ENCODE results near the gene CR2. TPM values are rescaled to one million over a fixed set of nuclear protein-coding genes. Genes with fewer than 3 reads are reported as not detected.

CR2 gene
- total RNA-seq, 1 experiment from 2014 or later: 1.8 TPM

GRCh38 chr1:207510444-207510843, 56.3 kb downstream of the CR2 start:
- Histone ChIP-seq H3K79me2 (ENCODE audit: insufficient read depth, low read length) (no peaks in the 10 kb centered on the region), H3K9me3 (ENCODE audit: control insufficient read depth, low read depth, low read length) (no peaks in the 10 kb centered on the region), H3K9ac (ENCODE audit: extremely low read depth, insufficient read length, low read length) (no peak overlapping the region), H3T11ph (ENCODE audit: low read length) (no peak overlapping the region), H3K23me2 (ENCODE audit: insufficient read length, low read depth, low read length, poor library complexity, severe bottlenecking) (no peaks in the 10 kb centered on the region), H2AK5ac (ENCODE audit: insufficient read length, low read length) (no peak overlapping the region), H3K56ac (ENCODE audit: insufficient read length, low read depth, low read length) (no peak overlapping the region), H3K4me2 (ENCODE audit: insufficient read depth, insufficient read length, low read length) (no peak overlapping the region), H3K23ac (ENCODE audit: insufficient read length, low read depth, low read length) (no peak overlapping the region), H3K27ac (ENCODE audit: insufficient read length, low read depth, low read length) (no peak overlapping the region), H3K79me1 (ENCODE audit: insufficient read depth, low read depth, low read length, poor library complexity, severe bottlenecking) (no peaks in the 10 kb centered on the region), H2BK20ac (ENCODE audit: low read depth, low read length, poor library complexity, severe bottlenecking) (no peak overlapping the region), H3K27me3 (ENCODE audit: insufficient read depth, low read length) (no peaks in the 10 kb centered on the region), H2BK12ac (ENCODE audit: insufficient read length, low read depth, low read length) (no peak overlapping the region), H3K4ac (ENCODE audit: low read depth, low read length) (no peak overlapping the region), H3K14ac (ENCODE audit: insufficient read depth, low read length) (no peak overlapping the region), H2AFZ (ENCODE audit: low read length) (no peak overlapping the region), H2BK15ac (ENCODE audit: low read depth, low read length) (no peak overlapping the region), H3K18ac (ENCODE audit: insufficient read length, low read depth, low read length) (no peak overlapping the region), H3K4me1 (ENCODE audit: insufficient read depth, low read length) (no peaks in the 10 kb centered on the region), H4K8ac (replicated peaks; ENCODE audit: insufficient read length, low read depth, low read length) (no peak overlapping the region), H2BK120ac (ENCODE audit: low read depth, low read length, poor library complexity, severe bottlenecking) (no peak overlapping the region), H4K5ac (ENCODE audit: insufficient read length, low read depth, low read length) (no peak overlapping the region), H4K20me1 (ENCODE audit: control insufficient read depth, insufficient read depth, insufficient read length) (no peaks in the 10 kb centered on the region), H2BK5ac (ENCODE audit: insufficient read length, low read length) (no peak overlapping the region), H4K91ac (ENCODE audit: insufficient read length, low read depth, low read length) (no peak overlapping the region)
- Mint-ChIP-seq H3K4me1 (peaks cover 4 to 6% of the 10 kb centered on the region in 2 experiments; a peak in 2 of 4 replicates), H3K27ac (no peak overlapping the region), H3K27me3 (ENCODE audit: low read depth) (peaks cover 3% of the 10 kb centered on the region; the same call in 1 of the 2 replicates), H3K9me3 (no peaks in the 10 kb centered on the region), H3K36me3 (ENCODE audit: insufficient read depth in 1 of 3, low read depth in 3 of 3) (no peaks in the 10 kb centered on the region), H3K4me3 (no peak overlapping the region)
- no CpG with 5 or more reads among the region's 1 CpG for WGBS (ENCODE audit: extremely low coverage, insufficient read length, low lambda C conversion rate)
- TF ChIP-seq CTCF (conservative IDR thresholded peaks at IDR 0.05): no peak
- DNase-seq: no peak

All from H9 (cell line).